K562 (cell line): ENCODE data around the gene EGLN3.

Experiments used
- ILK ChIP-seq: fragments of 450-650 bp; IDR thresholded peaks from 2 replicates; pipeline ENCODE4 v1.6.1; 2016; ENCODE audit warnings: missing genetic modification characterization, low read depth, mild to moderate bottlenecking, missing compliant biosample characterization, moderate library complexity, borderline replicate concordance
- SMARCB1 ChIP-seq: IDR thresholded peaks from 2 replicates; pipeline ENCODE4 v1.6.1; 2011; ENCODE audit warnings: improper control_type of control experiment, low read depth; ENCODE audit not compliant: insufficient read length
- TCF7L2 ChIP-seq: fragments of 150-350 bp; IDR thresholded peaks from 2 replicates; pipeline ENCODE4 v1.6.1; 2016; ENCODE audit warnings: low read depth, mild to moderate bottlenecking, low read length, moderate library complexity
- ZNF121 ChIP-seq: sonication (generic); formaldehyde crosslinking; conservative IDR thresholded peaks from 2 replicates; pipeline ENCODE4 v1.8.0; 2022; ENCODE audit warnings: missing genetic modification reagents

GRCh38 chr14:33906968-33907367, 43.9 kb downstream of the EGLN3 start:
- TF ChIP-seq SMARCB1 (no peak), ILK (tag) (no peak), ZNF121 (CRISPR knock-in tag) (no peak), TCF7L2 (no peak)
